PFSK-1 (cell line): ENCODE data around the gene CHST9.

Experiments
- FOXP2 ChIP-seq: optimal IDR thresholded peaks from 2 replicates; pipeline ENCODE3; 2011; ENCODE audit warnings: borderline replicate concordance, control low read depth, inconsistent platforms; ENCODE audit not compliant: insufficient read depth; ENCODE audit errors: extremely low read length, extremely low read depth
- POLR2AphosphoS5 ChIP-seq: IDR thresholded peaks from 2 replicates; pipeline ENCODE4 v1.6.1; 2012; ENCODE audit warnings: low read depth, mild to moderate bottlenecking, control low read depth, low read length, moderate library complexity
- REST ChIP-seq, 2 experiments: IDR thresholded peaks; 2 replicates each; pipeline versions ENCODE4 v1.6.1 to v1.8.0; 2011 to 2012; ENCODE audit warnings: low read depth in 2 of 2, low read length in 2 of 2, control low read depth in 1 of 2, inconsistent platforms in 1 of 2, mild to moderate bottlenecking in 1 of 2, moderate library complexity in 1 of 2; ENCODE audit not compliant: insufficient read depth in 1 of 2
- SIN3A ChIP-seq: IDR thresholded peaks from 2 replicates; pipeline ENCODE4 v1.6.1; 2012; ENCODE audit warnings: mild to moderate bottlenecking, low read length, moderate library complexity, borderline replicate concordance; ENCODE audit not compliant: insufficient read depth
- TAF1 ChIP-seq: IDR thresholded peaks from 2 replicates; pipeline ENCODE4 v1.6.1; 2012; ENCODE audit warnings: low read length, control low read depth, borderline replicate concordance; ENCODE audit not compliant: insufficient read depth

CHST9 gene

GRCh38 chr18:26894426-26894825 is 290.7 kb downstream of the CHST9 start:
- TF ChIP-seq POLR2AphosphoS5 (no peak), TAF1 (no peak), REST (IDR thresholded peaks at IDR 0.05; ENCODE audit: insufficient read depth in 1 of 2, low read depth in 2 of 2, low read length in 2 of 2) (no peak), FOXP2 (no peak), SIN3A (no peak)

- TF ChIP-seq REST (IDR thresholded peaks at IDR 0.05; ENCODE audit: insufficient read depth in 1 of 2, low read depth in 2 of 2, low read length in 2 of 2) (no peak), SIN3A (no peak), TAF1 (no peak), POLR2AphosphoS5 (no peak), FOXP2 (no peak)
Observed at GRCh38 chr18:26893996-26894395, 291.1 kb downstream of the CHST9 start.

- TF ChIP-seq SIN3A = no peak
- no peak for TF ChIP-seq POLR2AphosphoS5
- TF ChIP-seq FOXP2 = no peak
- TF ChIP-seq REST (IDR thresholded peaks at IDR 0.05; ENCODE audit: insufficient read depth in 1 of 2, low read depth in 2 of 2, low read length in 2 of 2) = no peak
- no peak for TF ChIP-seq TAF1
Observed at GRCh38 chr18:26888259-26888658, 296.8 kb downstream of the CHST9 start.

- TF ChIP-seq SIN3A (no peak), POLR2AphosphoS5 (no peak), REST (IDR thresholded peaks at IDR 0.05; ENCODE audit: insufficient read depth in 1 of 2, low read depth in 2 of 2, low read length in 2 of 2) (no peak), TAF1 (no peak), FOXP2 (no peak)
Observed at GRCh38 chr18:26875040-26875654, 310.0 kb downstream of the CHST9 start.

- no peak for TF ChIP-seq TAF1
- TF ChIP-seq SIN3A = no peak
Observed at GRCh38 chr18:26874283-26874682, 310.8 kb downstream of the CHST9 start.

GRCh38 chr18:26869640-26870039 is 315.5 kb downstream of the CHST9 start:
- TF ChIP-seq SIN3A (no peak), TAF1 (no peak), POLR2AphosphoS5 (no peak), REST (IDR thresholded peaks at IDR 0.05; ENCODE audit: insufficient read depth in 1 of 2, low read depth in 2 of 2, low read length in 2 of 2) (no peak), FOXP2 (no peak)
